ENCODE results near the gene FAM81A. TPM values are rescaled to one million over a fixed set of nuclear protein-coding genes. Genes with fewer than 3 reads are reported as not detected.

Gene FAM81A
- total and polyA plus RNA-seq, 9 of the 15 experiments (the other 6 are each of a cell fraction or from before 2014, with no cell fraction given) = not detected

DNA sequence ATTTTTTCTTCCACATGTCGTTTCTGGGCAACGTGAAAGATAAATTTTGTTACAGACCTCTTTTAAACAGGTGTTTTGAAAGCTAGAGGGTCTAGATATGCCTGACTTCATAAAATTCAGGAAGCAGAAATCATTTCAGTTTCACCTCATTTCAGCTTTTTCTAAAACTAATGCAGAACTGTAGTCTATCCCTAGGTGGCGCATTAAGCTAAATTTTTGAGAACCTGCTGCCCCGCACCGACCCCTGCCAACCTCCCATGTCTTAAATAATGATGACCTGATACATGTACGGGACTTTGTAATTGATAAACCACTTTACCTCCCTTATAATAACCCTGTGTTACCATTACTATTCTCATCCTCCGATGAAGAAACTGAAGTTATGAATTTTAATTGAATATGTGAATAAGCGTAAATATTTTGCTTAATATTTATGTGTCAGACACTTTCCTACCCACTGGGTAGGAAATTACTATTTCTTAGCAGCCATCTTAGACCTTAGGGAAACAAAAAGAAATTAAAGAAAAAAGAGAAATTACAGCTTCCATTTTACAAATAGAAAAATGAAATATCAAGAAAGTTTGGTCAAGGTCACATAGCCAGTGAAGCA, 94.9 kb downstream of the FAM81A start (continued):
- TF ChIP-seq, protein P1, sequence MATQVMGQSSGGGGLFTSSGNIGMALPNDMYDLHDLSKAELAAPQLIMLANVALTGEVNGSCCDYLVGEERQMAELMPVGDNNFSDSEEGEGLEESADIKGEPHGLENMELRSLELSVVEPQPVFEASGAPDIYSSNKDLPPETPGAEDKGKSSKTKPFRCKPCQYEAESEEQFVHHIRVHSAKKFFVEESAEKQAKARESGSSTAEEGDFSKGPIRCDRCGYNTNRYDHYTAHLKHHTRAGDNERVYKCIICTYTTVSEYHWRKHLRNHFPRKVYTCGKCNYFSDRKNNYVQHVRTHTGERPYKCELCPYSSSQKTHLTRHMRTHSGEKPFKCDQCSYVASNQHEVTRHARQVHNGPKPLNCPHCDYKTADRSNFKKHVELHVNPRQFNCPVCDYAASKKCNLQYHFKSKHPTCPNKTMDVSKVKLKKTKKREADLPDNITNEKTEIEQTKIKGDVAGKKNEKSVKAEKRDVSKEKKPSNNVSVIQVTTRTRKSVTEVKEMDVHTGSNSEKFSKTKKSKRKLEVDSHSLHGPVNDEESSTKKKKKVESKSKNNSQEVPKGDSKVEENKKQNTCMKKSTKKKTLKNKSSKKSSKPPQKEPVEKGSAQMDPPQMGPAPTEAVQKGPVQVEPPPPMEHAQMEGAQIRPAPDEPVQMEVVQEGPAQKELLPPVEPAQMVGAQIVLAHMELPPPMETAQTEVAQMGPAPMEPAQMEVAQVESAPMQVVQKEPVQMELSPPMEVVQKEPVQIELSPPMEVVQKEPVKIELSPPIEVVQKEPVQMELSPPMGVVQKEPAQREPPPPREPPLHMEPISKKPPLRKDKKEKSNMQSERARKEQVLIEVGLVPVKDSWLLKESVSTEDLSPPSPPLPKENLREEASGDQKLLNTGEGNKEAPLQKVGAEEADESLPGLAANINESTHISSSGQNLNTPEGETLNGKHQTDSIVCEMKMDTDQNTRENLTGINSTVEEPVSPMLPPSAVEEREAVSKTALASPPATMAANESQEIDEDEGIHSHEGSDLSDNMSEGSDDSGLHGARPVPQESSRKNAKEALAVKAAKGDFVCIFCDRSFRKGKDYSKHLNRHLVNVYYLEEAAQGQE (IDR thresholded peaks at IDR 0.05; ENCODE audit: borderline replicate concordance) = peak; percentile 70; the same call in 1 of the 2 replicates
- TF ChIP-seq, protein P1 (CRISPR knock-in tag; IDR thresholded peaks at IDR 0.05; ENCODE audit: low read depth) = no peak
- peak; percentile 74 to 83 for TF ChIP-seq RAD21 (CRISPR knock-in tag; conservative IDR thresholded peaks at IDR 0.05 in 1 of 2, IDR thresholded peaks at IDR 0.05 in 1 of 2)

Measured in K562 (cell line).